ENCODE results near the gene C3orf20.
A peak's percentile ranks its signal among the peaks of the same experiment; 100 is the strongest.
"Not testable (repeated sequence)": the region's sequence is repeated elsewhere in the genome, so short reads cannot be mapped to it uniquely, and the experiment has no call there.

The C3orf20 gene

GRCh38 chr3:14650193-14650592 is 24.7 kb upstream of the C3orf20 start:
- DNase-seq (ENCODE audit: low read depth) = no peak

GRCh38 chr3:14651440-14652251 is 23.3 kb upstream of the C3orf20 start, which contains the start of gene CCDC174:
CCDC174 (plus strand) TSS chr3:14651762; CDS start chr3:14651837, 75 bp downstream.
- peak; percentile 85 for DNase-seq (ENCODE audit: low read depth)

GRCh38 chr3:14652360-14652907 is 22.5 kb upstream of the C3orf20 start:
- DNase-seq (ENCODE audit: low read depth) = not testable (repeated sequence)

- no peak for DNase-seq (ENCODE audit: low read depth)
Measured at GRCh38 chr3:14657579-14657978, 17.4 kb upstream of the C3orf20 start.

- no peak for DNase-seq (ENCODE audit: low read depth)
Measured at GRCh38 chr3:14658978-14659377, 16.0 kb upstream of the C3orf20 start.

- DNase-seq (ENCODE audit: low read depth) = no peak
Measured at GRCh38 chr3:14660942-14661341, 14.0 kb upstream of the C3orf20 start.

- no peak for DNase-seq (ENCODE audit: low read depth)
Measured at GRCh38 chr3:14663396-14664135, 11.4 kb upstream of the C3orf20 start.

GRCh38 chr3:14664170-14664569 is 10.8 kb upstream of the C3orf20 start:
- no peak for DNase-seq (ENCODE audit: low read depth)

DNA sequence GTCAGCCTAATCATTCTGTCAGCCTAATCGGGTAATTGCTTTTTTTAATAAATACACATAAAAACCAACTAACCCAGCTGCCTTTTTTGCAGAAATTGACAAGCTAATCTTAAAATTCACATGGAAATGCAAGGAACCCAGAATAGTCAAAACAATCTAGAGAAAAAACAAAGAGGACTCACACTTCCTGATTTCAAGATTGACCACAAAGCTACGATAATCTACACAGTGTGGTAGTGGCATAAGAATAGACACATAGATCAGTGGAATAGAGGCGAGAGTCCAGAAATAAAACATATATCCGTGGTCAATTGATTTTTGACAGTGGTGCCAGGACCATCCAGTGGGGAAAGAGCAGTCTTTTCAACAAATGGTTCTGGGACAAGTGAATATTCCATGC is 2.4 kb upstream of the C3orf20 start:
- no peak for DNase-seq (ENCODE audit: low read depth)

DNA sequence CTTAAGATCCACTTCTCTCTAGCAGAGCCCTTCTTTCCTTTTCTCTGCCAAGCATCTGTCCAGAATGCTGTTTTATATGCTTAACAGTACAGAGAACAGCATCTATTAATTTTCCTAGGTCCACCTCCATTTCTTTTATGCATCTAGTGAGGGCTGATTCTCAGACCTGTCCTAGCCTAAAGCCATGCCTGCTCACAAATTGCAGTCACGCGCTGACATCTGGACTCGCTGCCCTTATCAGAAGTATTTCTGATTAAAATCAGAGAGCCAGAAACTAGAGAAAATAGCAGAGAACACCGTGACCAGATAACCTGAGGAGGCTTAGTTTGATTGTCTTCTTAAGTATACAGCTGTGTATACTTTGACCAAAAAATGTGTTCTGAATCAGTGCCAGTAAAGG is 1.9 kb downstream of the C3orf20 start:
- DNase-seq (ENCODE audit: low read depth) = no peak

DNA sequence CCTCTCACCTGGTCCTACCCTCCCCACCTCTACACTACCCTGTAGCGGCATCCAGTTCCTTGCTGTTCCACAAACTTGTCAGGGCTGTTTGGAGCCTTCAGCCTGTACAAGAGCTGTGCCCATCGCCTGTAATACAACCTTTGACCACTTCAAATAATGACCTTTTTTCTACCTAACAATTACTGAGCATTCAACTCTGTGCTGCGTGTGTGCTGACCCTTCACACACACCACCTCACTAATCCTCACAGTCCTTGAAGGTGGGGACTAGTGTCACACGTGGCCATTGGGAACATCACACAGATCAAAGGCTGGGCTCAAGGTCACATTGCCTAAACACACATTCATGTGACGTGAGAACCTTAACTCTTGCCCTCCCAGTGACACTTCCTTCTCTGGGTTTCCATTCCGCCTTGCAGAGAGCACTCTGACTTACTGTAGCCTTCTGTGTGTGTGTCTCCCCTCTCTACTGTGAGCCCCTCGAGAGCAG is 3.1 kb downstream of the C3orf20 start:
- no peak for DNase-seq (ENCODE audit: low read depth)

DNA sequence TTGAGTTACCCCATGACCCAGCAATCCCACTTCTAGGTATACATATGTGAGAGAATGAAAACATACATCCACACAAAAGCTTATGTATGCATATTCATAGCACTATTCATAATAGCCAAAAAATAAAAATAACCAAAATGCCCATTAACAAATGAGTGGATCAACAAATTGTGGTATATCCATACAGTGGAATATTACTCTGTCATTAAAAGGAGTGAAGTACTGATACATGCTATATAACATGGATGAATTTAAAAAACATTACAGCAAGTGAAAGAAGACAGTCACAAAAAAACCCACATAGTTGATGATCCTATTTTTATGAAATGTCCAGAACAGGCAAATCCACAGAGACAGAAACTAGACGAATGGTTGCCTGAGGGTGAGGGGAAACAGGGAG is 5.2 kb downstream of the C3orf20 start:
- no peak for DNase-seq (ENCODE audit: low read depth)

DNA sequence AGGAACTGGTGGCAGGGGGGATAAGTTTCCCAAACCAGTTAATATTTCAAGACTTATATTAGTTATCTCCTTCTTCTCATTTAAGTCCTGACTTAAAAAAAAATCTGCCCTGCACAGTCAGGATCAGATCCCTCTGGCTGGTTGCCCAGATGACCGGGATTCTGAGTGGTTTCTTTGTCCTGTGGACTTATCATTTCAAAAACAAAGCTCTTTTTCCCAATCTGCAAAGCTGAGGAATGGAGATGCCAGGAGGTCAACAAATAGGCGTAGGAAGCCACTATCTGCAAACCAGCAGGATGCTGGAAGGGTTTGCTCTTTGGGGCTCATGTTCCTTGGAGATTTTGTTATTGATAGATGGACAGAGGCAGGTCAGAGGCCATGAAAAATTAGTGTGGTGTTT is 5.8 kb downstream of the C3orf20 start:
- DNase-seq (ENCODE audit: low read depth) = no peak

DNA sequence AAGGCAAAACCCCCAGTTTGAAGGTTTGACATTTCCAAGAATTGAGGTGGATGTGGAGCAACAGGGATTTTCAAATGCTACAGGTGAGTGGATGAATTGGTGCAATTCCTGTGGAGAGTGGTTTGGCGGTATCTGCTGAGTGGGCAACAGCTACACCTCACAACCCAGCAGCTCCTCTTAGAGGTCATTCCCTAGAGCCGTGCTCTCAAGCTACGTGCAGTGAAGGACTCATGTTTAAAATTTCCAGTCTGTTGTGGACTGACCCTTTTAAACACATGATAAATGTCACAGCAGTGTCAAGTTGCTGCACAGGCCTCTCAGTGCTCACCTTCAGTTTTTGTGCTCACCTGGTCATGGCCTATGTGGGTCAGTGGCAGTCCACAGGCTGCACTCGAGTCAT is 9.5 kb downstream of the C3orf20 start:
- no peak for DNase-seq (ENCODE audit: low read depth)

DNA sequence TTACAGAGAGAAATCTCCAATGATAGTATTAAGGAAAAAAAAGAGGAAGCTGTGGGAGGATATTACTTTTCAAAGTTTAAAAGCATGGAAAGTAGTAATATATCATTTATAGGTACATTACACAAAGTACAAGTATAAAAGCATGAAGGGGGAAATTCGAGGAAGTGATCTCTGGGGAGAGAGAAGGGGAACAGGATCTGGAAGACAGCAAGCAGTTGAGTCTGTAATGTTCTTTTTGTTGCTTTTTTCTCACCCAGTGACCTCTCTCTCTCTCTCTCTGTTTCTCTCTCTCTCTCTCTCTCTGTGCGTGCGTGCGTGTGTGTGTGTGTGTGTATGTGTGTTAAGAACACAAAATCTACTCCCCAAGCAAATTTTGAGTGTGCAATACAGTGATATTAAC is 10.2 kb downstream of the C3orf20 start:
- no peak for DNase-seq (ENCODE audit: low read depth)

- DNase-seq (ENCODE audit: low read depth) = no peak
Measured at GRCh38 chr3:14687360-14687759, 12.4 kb downstream of the C3orf20 start.

DNA sequence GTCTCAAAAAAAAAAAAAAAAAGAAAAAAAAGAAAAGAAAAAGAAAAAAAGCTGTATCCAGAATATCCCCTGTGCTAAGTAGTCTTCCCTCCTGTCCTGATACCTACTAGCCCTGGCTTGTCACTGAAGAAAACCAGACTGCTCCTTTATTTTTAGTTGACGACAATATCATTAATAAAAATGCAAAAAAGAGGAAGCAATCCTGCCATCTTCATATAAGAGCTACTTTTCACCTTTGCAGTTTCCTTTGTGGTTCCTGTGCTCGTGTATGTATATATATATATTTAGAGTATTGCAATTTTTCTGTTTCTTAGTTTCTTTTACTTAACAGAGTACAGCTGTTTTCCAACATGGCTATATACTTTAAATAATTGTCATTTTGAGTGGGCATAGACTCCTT is 13.6 kb downstream of the C3orf20 start:
- no peak for DNase-seq (ENCODE audit: low read depth)

DNA sequence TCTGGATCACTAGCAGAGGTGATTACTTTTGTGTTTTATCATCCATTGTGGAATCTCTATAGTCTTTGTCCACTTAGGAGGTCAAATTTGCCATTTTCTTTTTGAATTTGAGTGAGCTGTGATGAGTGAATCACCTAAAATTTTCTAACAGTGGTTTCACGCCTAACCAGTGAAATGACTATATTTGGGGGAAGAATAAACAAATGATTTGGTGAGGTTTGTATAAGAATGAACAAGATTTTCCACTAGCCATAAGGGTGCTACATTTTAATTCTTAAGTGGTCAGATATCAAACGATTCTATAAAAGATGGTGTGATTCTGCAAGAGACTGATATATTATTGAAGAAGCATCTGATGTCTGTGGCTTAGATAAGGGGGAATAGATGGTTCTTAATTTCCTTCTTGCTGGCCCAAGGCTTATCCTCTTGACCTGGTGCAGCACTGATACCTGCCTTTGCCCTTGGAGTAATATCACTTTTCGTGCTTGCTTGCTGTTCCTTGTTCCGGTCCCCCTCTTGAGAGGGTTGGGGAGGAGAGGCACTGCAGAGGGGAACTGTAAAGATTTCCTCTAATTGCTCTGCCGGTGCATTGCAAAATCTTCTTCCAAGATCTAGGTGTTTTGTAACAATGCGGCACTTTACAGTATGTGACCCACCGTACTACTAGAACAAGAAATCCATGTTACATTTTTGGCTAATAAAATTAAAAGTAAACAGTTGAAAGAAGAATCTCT is 14.5 kb downstream of the C3orf20 start:
- DNase-seq (ENCODE audit: low read depth) = no peak

- no peak for DNase-seq (ENCODE audit: low read depth)
Measured at GRCh38 chr3:14691239-14691638, 16.3 kb downstream of the C3orf20 start.

GRCh38 chr3:14691719-14692118 is 16.8 kb downstream of the C3orf20 start:
- DNase-seq (ENCODE audit: low read depth) = no peak

- no peak for DNase-seq (ENCODE audit: low read depth)
Measured at GRCh38 chr3:14698601-14699244, 23.8 kb downstream of the C3orf20 start.

GRCh38 chr3:14699643-14700042 is 24.7 kb downstream of the C3orf20 start:
- no peak for DNase-seq (ENCODE audit: low read depth)
